NCI-H526 (cell line): ENCODE data around the gene TBC1D28.
A peak's percentile ranks its signal among the peaks of the same experiment; 100 is the strongest.
"Not testable (repeated sequence)": the region's sequence is repeated elsewhere in the genome, so short reads cannot be mapped to it uniquely, and the experiment has no call there.

Experiments used
- DNase-seq, 2 experiments: peaks; one replicate each; lab custom pipeline; 2025; lab: John Stamatoyannopoulos, UW

The TBC1D28 gene

GRCh38 chr17:18644291-18644690, at the start of gene TBC1D28:
Gene TBC1D28 (minus strand): TSS chr17:18644391. CDS start chr17:18641352, 3,039 bp downstream.
- not testable (repeated sequence) for DNase-seq

GRCh38 chr17:18682668-18683067, 38.5 kb upstream of the TBC1D28 start:
- DNase-seq, result not testable (repeated sequence)

- DNase-seq, result peak; percentile 9 to 65
These were observed 37.8 kb upstream of the TBC1D28 start, which contains the start of gene FOXO3B for GRCh38 chr17:18681767-18682571. Gene FOXO3B (minus strand): TSS chr17:18682314. CDS start chr17:18681651, 663 bp downstream.

GRCh38 chr17:18677381-18677780, 33.2 kb upstream of the TBC1D28 start:
- not testable (repeated sequence) for DNase-seq

- DNase-seq, result not testable (repeated sequence)
These were observed 32.7 kb upstream of the TBC1D28 start for GRCh38 chr17:18676928-18677327.

GRCh38 chr17:18672395-18673227, 28.4 kb upstream of the TBC1D28 start:
- not testable (repeated sequence) for DNase-seq

- DNase-seq, result not testable (repeated sequence)
These were observed 24.4 kb upstream of the TBC1D28 start for GRCh38 chr17:18668625-18669024.

GRCh38 chr17:18667535-18667934, 23.3 kb upstream of the TBC1D28 start:
- not testable (repeated sequence) for DNase-seq

GRCh38 chr17:18666326-18666725, 22.1 kb upstream of the TBC1D28 start:
- not testable (repeated sequence) for DNase-seq

- not testable (repeated sequence) for DNase-seq
These were observed 17.9 kb upstream of the TBC1D28 start for GRCh38 chr17:18661924-18662624.

- DNase-seq, result not testable (repeated sequence)
These were observed 5.9 kb upstream of the TBC1D28 start for GRCh38 chr17:18650094-18650493.

GRCh38 chr17:18643124-18643523, 1.1 kb downstream of the TBC1D28 start:
- DNase-seq, result not testable (repeated sequence)

GRCh38 chr17:18638357-18638756, 5.8 kb downstream of the TBC1D28 start:
- DNase-seq, result not testable (repeated sequence)

GRCh38 chr17:18636237-18636636, 8.0 kb downstream of the TBC1D28 start:
- not testable (repeated sequence) for DNase-seq

GRCh38 chr17:18635773-18636172, 8.4 kb downstream of the TBC1D28 start:
- DNase-seq, result not testable (repeated sequence)

- DNase-seq, result not testable (repeated sequence)
These were observed 9.5 kb downstream of the TBC1D28 start for GRCh38 chr17:18634550-18635263.

- DNase-seq, result no peak
These were observed 17.9 kb downstream of the TBC1D28 start for GRCh38 chr17:18626152-18626870.

- DNase-seq, result peak; percentile 64 to 70
These were observed 18.6 kb downstream of the TBC1D28 start for GRCh38 chr17:18625509-18626104.

- DNase-seq, result peak in 1 of 2 experiments; percentile 31
These were observed 19.2 kb downstream of the TBC1D28 start for GRCh38 chr17:18624862-18625501.

- not testable (repeated sequence) for DNase-seq
These were observed 26.6 kb downstream of the TBC1D28 start for GRCh38 chr17:18617613-18618012.
